Measurements from ENCODE around the gene VSX1.

GRCh38 chr20:25103526-25103925 is 21.6 kb upstream of the VSX1 start:
- TF ChIP-seq RAD21 (IDR thresholded peaks at IDR 0.05; ENCODE audit: low read length) = no peak
- no peak for TF ChIP-seq CTCF (conservative IDR thresholded peaks at IDR 0.05; ENCODE audit: low read depth, low read length)
- TF ChIP-seq MAFK (IDR thresholded peaks at IDR 0.05; ENCODE audit: low read depth, low read length) = no peak
- no peak for TF ChIP-seq MAZ (IDR thresholded peaks at IDR 0.05; ENCODE audit: borderline replicate concordance, low read depth, low read length)
- TF ChIP-seq POLR2A (IDR thresholded peaks at IDR 0.05; ENCODE audit: low read depth, low read length) = no peak
- TF ChIP-seq USF2 (IDR thresholded peaks at IDR 0.05; ENCODE audit: low read depth, low read length) = no peak
- no peak for TF ChIP-seq RCOR1 (IDR thresholded peaks at IDR 0.05; ENCODE audit: insufficient replicate concordance, low read length)
- no peak for TF ChIP-seq FOS (IDR thresholded peaks at IDR 0.05; ENCODE audit: low read depth, low read length)
- no peak for TF ChIP-seq CEBPB (IDR thresholded peaks at IDR 0.05; ENCODE audit: low read depth, low read length)
- TF ChIP-seq SMC3 (IDR thresholded peaks at IDR 0.05; ENCODE audit: low read depth, low read length) = no peak
- TF ChIP-seq CHD1 (IDR thresholded peaks at IDR 0.05; ENCODE audit: low read depth, low read length) = no peak
- no peak for TF ChIP-seq NFE2L2 (IDR thresholded peaks at IDR 0.05; ENCODE audit: low read depth, low read length)
- TF ChIP-seq MXI1 (IDR thresholded peaks at IDR 0.05; ENCODE audit: borderline replicate concordance, low read depth, low read length) = no peak

Data from IMR-90 (cell line).